Measurements from ENCODE around the gene FGF9. TPM values are rescaled to one million over a fixed set of nuclear protein-coding genes. Genes with fewer than 3 reads are reported as not detected.

Gene FGF9
- total RNA-seq, 1 donor from 2014 or later: 1.0 TPM

DNA sequence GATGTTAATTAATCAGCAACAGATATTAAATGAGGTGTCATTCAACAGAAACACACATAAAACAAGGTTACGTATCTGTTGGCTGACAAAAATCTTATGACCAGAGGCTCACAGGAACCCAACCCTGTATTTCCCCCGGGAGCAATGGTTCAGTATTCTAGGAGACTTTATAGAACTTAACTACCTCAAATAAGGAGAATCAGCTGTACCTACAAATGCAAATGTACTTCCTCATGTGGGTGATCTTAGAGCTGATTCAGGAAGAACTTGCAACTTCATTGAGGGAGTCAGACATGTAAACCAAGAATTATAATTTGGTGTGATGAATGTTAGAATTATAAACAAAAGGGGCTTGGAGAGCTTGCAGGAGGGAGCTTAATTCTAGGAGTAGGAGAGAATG is 20.1 kb downstream of the FGF9 start:
- Mint-ChIP-seq H3K27ac (ENCODE audit: unreplicated experiment) (no peak overlapping the region), H3K27me3 (ENCODE audit: low read depth) (peaks cover 21% of the 10 kb centered on the region), H3K9me3 (ENCODE audit: low read depth) (no peaks in the 10 kb centered on the region), H3K36me3 (ENCODE audit: low read depth) (no peaks in the 10 kb centered on the region), H3K4me3 (ENCODE audit: unreplicated experiment) (no peak overlapping the region), H3K4me1 (ENCODE audit: low read depth) (no peaks in the 10 kb centered on the region)
- no peak for DNase-seq (ENCODE audit: low spot score)
- TF ChIP-seq, protein P1, sequence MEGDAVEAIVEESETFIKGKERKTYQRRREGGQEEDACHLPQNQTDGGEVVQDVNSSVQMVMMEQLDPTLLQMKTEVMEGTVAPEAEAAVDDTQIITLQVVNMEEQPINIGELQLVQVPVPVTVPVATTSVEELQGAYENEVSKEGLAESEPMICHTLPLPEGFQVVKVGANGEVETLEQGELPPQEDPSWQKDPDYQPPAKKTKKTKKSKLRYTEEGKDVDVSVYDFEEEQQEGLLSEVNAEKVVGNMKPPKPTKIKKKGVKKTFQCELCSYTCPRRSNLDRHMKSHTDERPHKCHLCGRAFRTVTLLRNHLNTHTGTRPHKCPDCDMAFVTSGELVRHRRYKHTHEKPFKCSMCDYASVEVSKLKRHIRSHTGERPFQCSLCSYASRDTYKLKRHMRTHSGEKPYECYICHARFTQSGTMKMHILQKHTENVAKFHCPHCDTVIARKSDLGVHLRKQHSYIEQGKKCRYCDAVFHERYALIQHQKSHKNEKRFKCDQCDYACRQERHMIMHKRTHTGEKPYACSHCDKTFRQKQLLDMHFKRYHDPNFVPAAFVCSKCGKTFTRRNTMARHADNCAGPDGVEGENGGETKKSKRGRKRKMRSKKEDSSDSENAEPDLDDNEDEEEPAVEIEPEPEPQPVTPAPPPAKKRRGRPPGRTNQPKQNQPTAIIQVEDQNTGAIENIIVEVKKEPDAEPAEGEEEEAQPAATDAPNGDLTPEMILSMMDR (IDR thresholded peaks at IDR 0.05): no peak

DNA sequence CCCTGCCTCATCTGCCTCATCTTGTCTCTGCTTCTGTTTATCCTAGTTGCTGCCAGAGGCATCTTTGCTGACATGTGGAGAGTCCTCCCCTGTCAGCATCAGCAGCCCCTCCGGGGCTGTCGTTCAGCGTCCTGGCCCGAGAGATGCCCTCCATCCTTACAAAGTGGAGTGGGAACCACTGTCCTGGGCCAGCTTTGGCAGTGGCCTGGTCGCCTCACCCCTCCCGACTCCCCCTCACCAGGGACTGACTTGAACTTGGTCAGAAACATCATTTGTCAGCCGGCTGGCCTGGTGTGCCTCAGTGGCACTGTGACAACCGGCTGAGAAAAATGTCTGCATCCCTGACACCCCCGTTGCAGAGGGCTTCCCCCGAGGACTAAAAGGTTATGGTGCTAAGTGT is 20.6 kb downstream of the FGF9 start:
- TF ChIP-seq, protein P1 (IDR thresholded peaks at IDR 0.05): no peak
- H3K36me3 Mint-ChIP-seq (ENCODE audit: low read depth): no peaks in the 10 kb centered on the region
- H3K27me3 Mint-ChIP-seq (ENCODE audit: low read depth): peaks cover 21% of the 10 kb centered on the region
- H3K27ac Mint-ChIP-seq (ENCODE audit: unreplicated experiment): no peak overlapping the region
- DNase-seq (ENCODE audit: low spot score): no peak
- no peaks in the 10 kb centered on the region for H3K9me3 Mint-ChIP-seq (ENCODE audit: low read depth)
- no peaks in the 10 kb centered on the region for H3K4me1 Mint-ChIP-seq (ENCODE audit: low read depth)
- no peak overlapping the region for H3K4me3 Mint-ChIP-seq (ENCODE audit: unreplicated experiment)

DNA sequence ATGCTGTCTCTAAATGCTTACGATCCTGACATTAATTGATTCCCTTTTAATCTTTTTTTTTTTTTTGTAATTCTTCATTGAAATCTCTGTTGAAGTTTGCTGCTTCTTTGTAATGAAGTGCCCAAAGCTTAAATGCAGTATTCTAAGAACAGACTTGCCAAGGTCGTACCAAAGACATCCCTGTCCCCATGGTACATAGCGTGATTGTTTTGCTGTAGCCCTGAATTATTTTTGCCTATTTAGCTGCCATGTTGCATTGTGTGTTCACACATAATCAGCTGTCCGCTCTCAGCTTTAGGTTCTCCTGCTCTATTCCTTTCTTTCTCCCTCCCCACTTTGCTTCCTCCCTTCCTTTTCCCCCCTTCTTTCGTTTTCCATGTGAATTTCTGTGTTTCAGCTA is 21.1 kb downstream of the FGF9 start:
- DNase-seq (ENCODE audit: low spot score): no peak
- TF ChIP-seq, protein P1 (IDR thresholded peaks at IDR 0.05): no peak
- Mint-ChIP-seq H3K27me3 (ENCODE audit: low read depth) (peaks cover 21% of the 10 kb centered on the region), H3K4me1 (ENCODE audit: low read depth) (no peaks in the 10 kb centered on the region), H3K9me3 (ENCODE audit: low read depth) (no peaks in the 10 kb centered on the region), H3K27ac (ENCODE audit: unreplicated experiment) (no peak overlapping the region), H3K36me3 (ENCODE audit: low read depth) (no peaks in the 10 kb centered on the region), H3K4me3 (ENCODE audit: unreplicated experiment) (no peak overlapping the region)

DNA sequence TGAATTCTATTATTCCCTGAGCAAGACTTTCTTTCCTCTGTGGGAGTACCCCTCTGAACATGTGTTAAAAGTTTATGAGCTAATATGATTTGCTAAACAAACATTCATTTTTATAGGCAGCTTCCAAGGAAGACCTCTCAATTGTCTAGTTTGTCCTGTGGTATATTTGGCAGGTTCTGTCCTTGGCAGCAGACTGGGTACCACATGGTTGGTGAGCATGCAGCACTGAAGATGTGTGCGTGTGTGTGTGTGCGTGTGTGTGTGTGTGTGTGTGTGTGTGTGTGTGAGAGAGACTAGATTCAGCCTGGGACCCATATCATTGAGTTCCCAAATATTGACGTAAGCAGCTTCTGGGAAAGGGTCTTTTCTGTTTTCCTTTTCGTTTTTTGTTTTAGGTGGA is 24.0 kb downstream of the FGF9 start:
- DNase-seq (ENCODE audit: low spot score): no peak
- Mint-ChIP-seq H3K36me3 (ENCODE audit: low read depth) (no peaks in the 10 kb centered on the region), H3K4me1 (ENCODE audit: low read depth) (no peaks in the 10 kb centered on the region), H3K9me3 (ENCODE audit: low read depth) (no peaks in the 10 kb centered on the region), H3K4me3 (ENCODE audit: unreplicated experiment) (no peak overlapping the region), H3K27me3 (ENCODE audit: low read depth) (peaks cover 20% of the 10 kb centered on the region), H3K27ac (ENCODE audit: unreplicated experiment) (no peak overlapping the region)
- TF ChIP-seq, protein P1 (IDR thresholded peaks at IDR 0.05): no peak

DNA sequence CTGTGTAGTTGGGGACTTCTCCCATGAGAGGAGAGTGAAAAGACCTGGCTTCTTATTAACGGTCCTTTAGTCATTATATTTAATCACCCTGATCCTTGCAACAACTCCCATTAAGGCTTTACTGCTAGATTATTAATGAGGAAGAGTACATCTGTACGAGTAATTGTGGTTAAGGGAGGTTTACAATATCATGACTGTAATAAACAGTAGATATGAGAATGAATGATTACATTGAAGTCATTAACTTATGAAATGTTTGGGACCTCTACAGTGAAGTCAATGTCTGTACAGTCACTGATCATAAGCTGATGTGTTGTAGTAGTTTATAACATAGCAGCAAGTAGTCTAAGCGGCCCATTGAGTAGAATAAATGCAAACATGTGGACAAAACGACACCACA is 24.7 kb downstream of the FGF9 start:
- no peak overlapping the region for H3K4me3 Mint-ChIP-seq (ENCODE audit: unreplicated experiment)
- peaks cover 14% of the 10 kb centered on the region for H3K27me3 Mint-ChIP-seq (ENCODE audit: low read depth)
- TF ChIP-seq, protein P1 (IDR thresholded peaks at IDR 0.05): no peak
- H3K27ac Mint-ChIP-seq (ENCODE audit: unreplicated experiment): no peak overlapping the region
- H3K4me1 Mint-ChIP-seq (ENCODE audit: low read depth): no peaks in the 10 kb centered on the region
- no peaks in the 10 kb centered on the region for H3K36me3 Mint-ChIP-seq (ENCODE audit: low read depth)
- DNase-seq (ENCODE audit: low spot score): no peak
- H3K9me3 Mint-ChIP-seq (ENCODE audit: low read depth): no peaks in the 10 kb centered on the region
